Measurements from ENCODE around the gene PDK4.
"Not testable (repeated sequence)": the region's sequence is repeated elsewhere in the genome, so short reads cannot be mapped to it uniquely, and the experiment has no call there.

Gene PDK4

GRCh38 chr7:95604397-95604796 is 8.1 kb upstream of the PDK4 start:
- not testable (repeated sequence) for DNase-seq

- DNase-seq: no peak
Measured at GRCh38 chr7:95602421-95602820, 6.1 kb upstream of the PDK4 start.

DNA sequence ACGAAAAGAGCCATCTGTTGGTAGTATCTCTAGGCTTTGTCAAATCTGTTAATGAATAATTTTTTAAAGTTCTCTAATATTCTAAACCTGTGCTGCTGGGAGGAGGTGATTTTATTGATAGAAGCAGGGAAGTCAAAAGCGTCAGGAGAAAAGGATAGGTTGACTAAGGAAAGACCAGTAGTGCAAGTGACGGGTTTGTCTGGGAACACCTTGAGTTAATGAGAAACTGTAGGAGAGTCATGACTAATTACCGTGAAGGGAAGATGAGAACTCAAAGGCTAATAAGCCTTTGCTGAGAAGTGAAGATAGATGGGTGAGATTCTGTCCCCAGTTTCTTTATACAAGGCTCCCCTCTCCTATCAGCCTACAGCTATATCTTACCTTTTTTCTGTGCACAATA is 5.0 kb upstream of the PDK4 start:
- DNase-seq: no peak

- DNase-seq: no peak
Measured at GRCh38 chr7:95599069-95599468, 2.8 kb upstream of the PDK4 start.

DNA sequence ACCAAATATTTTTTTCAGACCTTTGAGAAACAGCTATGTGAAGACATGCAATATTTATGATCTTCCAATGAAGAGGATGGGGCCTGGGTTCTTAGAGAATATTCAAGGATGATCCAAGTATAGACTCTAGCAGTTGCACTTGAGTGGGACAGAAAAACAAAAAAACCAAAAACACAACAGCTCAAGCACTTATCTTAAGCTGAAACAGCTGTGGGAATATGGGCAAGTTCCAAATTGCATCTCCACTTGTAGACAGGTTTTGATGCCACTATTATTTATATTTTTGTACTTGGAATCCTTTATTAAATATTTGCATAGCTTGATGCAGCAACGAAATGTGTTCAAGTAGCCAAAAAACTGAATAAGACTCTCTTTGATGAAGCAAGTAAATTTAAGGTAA is 2.2 kb upstream of the PDK4 start:
- no peak for DNase-seq

GRCh38 chr7:95595746-95596197 is 544 bp downstream of the PDK4 start:
- DNase-seq: no peak

- no peak for DNase-seq
Measured at GRCh38 chr7:95594185-95594584, 2.1 kb downstream of the PDK4 start.

DNA sequence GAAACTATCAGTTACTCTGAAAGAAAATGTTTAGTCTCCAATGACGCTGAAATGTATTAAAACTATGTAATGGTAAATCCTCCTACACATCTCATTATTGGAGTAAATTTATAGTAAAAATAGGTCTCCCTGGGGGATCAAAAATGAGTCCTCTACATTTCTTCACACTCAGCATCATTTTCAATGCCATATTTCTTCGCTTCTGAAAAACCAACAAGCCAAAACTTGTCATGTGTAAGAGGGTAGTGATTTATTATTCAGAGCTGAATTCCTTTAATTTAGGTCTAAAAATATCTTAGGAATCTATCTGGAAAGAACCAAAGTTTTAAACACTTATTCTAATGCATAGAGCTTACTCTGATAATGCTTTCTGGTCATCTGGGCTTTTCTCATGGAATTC is 3.0 kb downstream of the PDK4 start:
- no peak for DNase-seq

DNA sequence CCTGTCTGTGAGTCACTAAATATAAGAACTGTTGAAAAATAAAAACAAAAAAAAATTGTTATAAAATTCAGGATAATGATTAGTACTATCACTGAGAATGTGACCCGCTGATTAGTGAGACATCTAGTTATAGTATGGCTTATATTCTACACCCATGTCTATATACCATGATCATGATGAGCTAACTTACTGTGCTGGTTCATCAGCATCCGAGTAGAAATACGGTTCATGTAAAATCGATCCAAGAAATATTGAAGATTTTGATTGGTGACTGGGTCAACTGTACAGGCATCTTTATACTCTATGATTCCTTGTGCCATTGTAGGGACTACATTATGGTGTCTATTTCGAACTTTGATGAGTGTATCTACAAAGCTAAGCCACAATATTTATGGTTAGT is 3.7 kb downstream of the PDK4 start:
- DNase-seq: no peak

DNA sequence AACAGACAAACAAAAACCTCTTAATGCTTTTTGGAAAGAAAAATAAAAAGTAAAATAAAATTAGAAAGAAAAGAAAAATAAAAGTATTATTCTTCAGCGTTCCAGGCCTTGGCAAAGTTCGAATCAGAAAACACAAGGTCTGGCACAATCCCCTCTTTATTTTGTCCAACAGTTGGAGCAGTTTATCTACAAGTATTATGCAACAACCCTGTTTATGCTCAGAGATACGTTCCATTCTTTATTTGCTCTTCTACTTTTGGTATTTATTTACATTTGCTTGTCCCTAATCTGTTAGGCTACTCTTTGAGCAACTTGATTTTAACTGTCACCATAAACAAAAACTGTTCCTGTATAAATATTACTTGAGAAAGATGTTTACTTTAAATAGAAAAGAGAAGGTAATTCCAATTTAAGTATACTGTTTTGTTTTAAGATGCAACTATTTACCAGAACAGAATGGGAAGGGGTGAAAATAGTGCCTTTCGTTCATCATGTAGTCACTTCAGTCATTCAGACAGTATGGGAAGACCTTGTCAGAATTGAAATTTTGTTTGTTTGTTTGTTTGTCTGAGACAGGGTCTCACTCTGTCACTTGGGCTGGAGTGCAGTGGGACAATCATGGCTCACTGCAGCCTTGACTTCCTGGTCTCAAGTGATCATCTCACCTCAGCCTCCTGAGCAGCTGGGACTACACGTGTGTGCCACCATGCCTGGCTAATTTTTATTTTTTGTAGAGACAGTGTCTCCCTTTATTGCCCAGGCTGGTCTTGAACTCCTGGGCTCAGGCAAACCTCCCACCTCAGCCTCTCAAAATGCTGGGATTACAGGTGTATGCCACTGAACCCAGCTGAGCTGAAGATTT is 5.7 kb downstream of the PDK4 start:
- DNase-seq: no peak

DNA sequence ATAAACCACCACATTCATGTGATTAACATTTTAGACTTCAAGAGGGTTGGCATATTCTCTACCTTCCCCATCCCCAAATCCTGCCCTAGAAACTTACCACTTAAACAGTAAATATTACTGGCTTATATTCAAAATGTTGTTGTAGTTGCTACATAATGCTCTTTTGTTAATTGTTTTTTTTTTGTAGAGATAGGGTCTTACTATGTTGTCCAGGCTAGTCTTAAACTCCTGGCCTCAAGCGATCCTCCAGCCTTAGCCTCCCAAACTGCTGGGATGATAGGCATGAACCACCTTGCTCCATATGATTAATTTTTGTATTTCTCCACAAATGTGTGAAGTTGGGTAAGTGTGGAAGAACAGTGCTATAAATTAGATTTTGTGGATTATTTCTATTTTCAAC is 6.5 kb downstream of the PDK4 start:
- no peak for DNase-seq

GRCh38 chr7:95589031-95589430 is 7.3 kb downstream of the PDK4 start:
- no peak for DNase-seq

GRCh38 chr7:95586951-95587301 is 9.4 kb downstream of the PDK4 start:
- no peak for DNase-seq

- DNase-seq: no peak
Measured at GRCh38 chr7:95585426-95585789, 10.9 kb downstream of the PDK4 start.

- DNase-seq: no peak
Measured at GRCh38 chr7:95584769-95585425, 11.4 kb downstream of the PDK4 start.

- DNase-seq: no peak
Measured at GRCh38 chr7:95583834-95584621, 12.3 kb downstream of the PDK4 start.

- no peak for DNase-seq
Measured at GRCh38 chr7:95582578-95583293, 13.6 kb downstream of the PDK4 start.

DNA sequence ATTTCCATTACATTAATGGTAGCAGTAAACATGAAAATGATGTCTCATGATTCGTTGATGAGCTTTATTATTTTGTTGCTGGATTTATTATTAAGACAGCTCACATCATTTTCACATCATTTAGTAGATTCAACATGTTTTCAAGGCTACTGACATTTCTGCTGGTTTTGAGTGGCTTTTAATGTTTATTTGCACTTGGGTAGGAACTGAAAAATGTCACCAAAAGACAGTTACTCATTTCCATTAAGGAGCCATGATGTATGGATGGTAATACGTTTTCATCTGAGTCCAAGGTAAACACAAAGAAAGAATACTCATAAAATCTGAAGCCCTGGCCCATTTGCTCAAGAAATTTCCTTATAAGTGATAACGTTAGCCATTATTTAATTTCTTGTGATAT is 14.8 kb downstream of the PDK4 start:
- no peak for DNase-seq

GRCh38 chr7:95579318-95579717 is 17.0 kb downstream of the PDK4 start:
- no peak for DNase-seq

- DNase-seq: no peak
Measured at GRCh38 chr7:95578299-95578855, 17.9 kb downstream of the PDK4 start.

DNA sequence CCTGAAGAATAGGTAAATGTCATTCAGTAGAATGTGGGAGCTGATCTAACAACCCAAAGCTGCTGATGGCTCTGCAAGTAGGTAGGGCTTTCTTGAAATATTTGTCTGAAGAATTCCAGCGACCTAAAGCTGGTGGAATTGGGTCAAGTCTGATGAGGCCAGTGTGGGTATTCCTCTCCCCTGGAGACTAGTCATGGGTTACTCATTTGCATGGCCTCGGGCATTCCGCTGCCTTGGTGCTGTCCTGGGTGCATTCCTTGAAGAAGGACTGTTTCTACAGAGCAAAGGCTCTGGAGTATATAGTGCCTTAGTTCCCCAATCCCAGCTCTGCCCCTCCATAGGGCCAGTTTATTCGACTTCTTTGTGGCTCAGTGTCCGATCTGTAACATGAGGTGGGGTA is 19.2 kb downstream of the PDK4 start:
- DNase-seq: no peak

DNA sequence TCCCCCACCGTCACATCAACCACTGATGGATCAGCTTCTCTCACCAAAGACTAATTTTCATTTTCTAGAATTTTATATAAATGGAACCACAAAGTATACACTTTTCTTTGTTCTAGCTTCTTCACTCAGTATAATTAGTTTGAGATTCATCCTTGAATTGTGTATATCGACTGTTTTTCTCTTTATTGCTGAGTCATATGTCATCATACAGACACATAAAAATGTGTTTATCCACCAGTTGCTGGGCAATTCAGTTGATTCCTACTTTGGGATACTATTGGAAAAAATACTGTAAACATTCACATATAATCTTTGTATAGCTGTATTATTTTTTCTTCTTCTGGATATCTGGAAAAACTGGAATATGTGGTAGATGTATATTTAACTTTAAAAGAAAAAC is 26.6 kb downstream of the PDK4 start:
- no peak for DNase-seq

GRCh38 chr7:95560674-95561073 is 35.6 kb downstream of the PDK4 start:
- DNase-seq: no peak

Data from CD4-positive, alpha-beta T cell treated with Interleukin-17A for 1 hour (primary cell).